ENCODE measurements around the gene STUB1. TPM values are rescaled to one million over a fixed set of nuclear protein-coding genes. Genes with fewer than 3 reads are reported as not detected.

Gene STUB1
- total RNA-seq, 2 donors from 2014 or later = 86.6 to 105 TPM

DNA sequence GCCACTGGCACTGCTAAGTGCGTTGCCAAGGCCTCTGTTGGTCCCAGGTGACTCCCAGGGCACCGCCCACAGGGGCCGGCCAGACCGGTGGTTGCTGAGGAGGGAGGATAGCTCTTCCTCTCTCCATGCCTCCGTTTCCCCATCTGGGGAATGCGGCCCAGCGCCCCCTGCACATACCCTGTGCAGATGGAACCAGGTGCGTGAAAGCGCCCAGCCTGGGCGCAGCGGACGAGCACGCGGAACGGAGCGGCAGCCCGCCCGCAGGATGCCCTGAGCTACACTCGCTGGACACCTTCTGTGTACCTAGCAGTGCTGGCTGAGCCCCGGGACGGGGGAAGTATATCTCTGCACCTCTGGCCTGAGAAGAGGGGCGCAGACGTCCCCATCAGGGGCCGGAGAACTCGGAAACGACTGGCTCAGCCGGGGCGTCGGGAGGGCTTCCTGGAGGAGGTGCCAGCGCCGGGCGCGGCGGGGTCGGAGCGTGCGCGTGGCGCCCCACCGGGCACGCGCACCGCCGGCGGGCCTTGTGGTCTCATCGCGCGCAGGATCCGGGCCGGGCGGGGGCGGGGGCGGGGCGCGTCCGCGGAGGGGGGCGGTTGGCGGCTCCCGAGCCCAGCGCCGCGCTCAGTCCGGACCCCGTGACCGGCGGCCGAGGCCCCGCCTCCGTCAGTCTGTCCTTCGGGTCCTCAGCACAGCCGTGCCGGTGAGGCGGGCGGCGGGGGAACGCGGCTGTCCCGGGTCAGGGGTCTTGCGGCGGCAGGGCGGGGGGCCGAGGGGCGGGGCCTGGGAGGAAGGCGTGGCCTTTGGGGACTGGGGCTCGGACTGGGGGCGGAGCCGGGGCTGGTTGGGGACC is 46.5 kb downstream of the STUB1 start, which contains the start of the genes CCDC78 and HAGHL:
CCDC78 (minus strand) TSS at position 6 of the 853 bp plus-strand sequence. CDS start 76 bp downstream, outside the sequence.
HAGHL (plus strand) TSS at position 669 of the 853 bp plus-strand sequence. CDS start 404 bp downstream, outside the sequence.
- intact Hi-C loops (cut with DNase I, micrococcal nuclease) = no loop called here
- peak; percentile 50 to 73 for DNase-seq

DNA sequence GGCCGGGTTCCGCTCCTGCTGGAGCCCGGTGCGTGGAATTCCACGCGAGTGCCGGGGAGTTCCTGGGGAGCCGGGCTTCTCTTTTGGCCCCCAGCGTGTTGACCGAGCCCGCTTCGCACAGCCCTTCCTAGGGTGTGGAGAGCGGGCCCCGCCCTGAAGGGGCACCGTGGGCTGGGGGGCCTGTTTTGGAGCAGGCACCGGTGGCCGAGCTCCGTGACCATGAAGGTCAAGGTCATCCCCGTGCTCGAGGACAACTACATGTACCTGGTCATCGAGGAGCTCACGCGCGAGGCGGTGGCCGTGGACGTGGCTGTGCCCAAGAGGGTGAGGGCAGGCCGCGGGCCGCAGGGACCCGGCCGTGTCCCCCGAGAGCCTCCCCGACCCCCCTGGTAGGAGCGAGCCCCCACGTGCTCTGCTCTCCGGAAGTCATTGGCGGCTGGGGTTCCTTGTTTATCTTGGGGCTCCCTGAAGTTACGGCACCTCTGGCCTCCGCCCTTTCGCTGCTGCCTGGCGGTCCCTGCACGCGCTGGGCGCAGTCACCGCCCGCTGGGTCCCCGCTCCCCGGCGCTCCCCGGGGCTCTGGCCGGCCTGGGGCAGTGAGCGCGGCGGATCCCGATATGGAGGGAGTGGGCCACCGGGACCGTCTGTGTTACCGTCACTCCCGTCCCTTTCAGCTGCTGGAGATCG is 47.2 kb downstream of the STUB1 start:
- ATAC-seq (peak; percentile 12), DNase-seq (peak in 1 of 2 donors; percentile 47)
- intact Hi-C loops (cut with DNase I, micrococcal nuclease) = no loop called here

More for the DNA sequence above, 46.5 kb downstream of the STUB1 start, which contains the start of the genes CCDC78 and HAGHL:
- peak; percentile 19 for ATAC-seq

DNA sequence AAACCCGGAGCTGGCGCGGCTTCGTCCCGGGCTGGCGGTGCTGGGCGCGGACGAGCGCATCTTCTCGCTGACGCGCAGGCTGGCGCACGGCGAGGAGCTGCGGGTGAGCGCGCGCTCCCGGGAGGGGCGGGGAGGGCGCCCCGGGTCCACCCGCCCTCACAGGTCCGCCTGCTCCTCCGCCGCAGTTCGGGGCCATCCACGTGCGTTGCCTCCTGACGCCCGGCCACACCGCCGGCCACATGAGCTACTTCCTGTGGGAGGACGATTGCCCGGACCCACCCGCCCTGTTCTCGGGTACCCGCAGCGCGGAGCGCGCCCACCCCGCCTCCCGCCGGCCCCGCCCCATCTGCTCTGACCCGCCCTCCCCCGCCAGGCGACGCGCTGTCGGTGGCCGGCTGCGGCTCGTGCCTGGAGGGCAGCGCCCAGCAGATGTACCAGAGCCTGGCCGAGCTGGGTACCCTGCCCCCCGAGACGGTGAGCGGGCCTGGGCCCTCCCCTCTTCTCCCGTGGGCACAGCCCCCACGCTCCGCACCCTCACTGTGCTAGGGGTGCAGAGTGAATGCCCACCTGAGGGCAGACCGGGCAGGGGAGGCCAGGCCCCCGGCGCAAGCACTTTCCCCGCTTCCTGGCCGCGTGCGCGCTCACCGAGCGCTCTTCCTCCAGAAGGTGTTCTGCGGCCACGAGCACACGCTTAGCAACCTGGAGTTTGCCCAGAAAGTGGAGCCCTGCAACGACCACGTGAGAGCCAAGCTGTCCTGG is 48.1 kb downstream of the STUB1 start:
- intact Hi-C loops (cut with DNase I, micrococcal nuclease) = no loop called here
- DNase-seq (peak; percentile 78 to 79), ATAC-seq (peak; percentile 65)

- intact Hi-C loops (cut with DNase I, micrococcal nuclease) = no loop called here
- no peak for ATAC-seq
- peak in 1 of 2 donors; percentile 19 for DNase-seq
Measured at GRCh38 chr16:728890-729744, 48.9 kb downstream of the STUB1 start.

GRCh38 chr16:729768-730665 is 49.8 kb downstream of the STUB1 start:
- no peak for ATAC-seq
- peak in 1 of 2 donors; percentile 24 for DNase-seq
- intact Hi-C loops (cut with DNase I, micrococcal nuclease) = no loop called here

GRCh38 chr16:730666-731509 is 50.7 kb downstream of the STUB1 start:
- no peak for ATAC-seq
- no peak for DNase-seq
- intact Hi-C loops (cut with DNase I, micrococcal nuclease) = no loop called here

GRCh38 chr16:732332-732731 is 52.1 kb downstream of the STUB1 start:
- DNase-seq = no peak
- no peak for ATAC-seq
- intact Hi-C loops (cut with DNase I, micrococcal nuclease) = no loop called here

Other genes starting within 250 kb of the STUB1 start
- 100 to 1,000 TPM in 1 of 2 donors, 10 to 100 TPM in 1; 98.8 to 102 TPM for gene CAPN15, start 152.7 kb upstream of the STUB1 start, total RNA-seq
- gene PRR35, start 120.0 kb upstream of the STUB1 start, total RNA-seq = not detected
- under 1 TPM in 1 of 2 donors, not detected in 1; 0.36 TPM for gene NHLRC4, start 113.4 kb upstream of the STUB1 start, total RNA-seq
- gene PIGQ, start 110.4 kb upstream of the STUB1 start, total RNA-seq = 10 to 100 TPM; 37.6 to 39.5 TPM
- 10 to 100 TPM; 38.2 to 43.4 TPM for gene RAB40C, start 90.3 kb upstream of the STUB1 start, total RNA-seq
- 1 to 10 TPM in 1 of 2 donors, under 1 TPM in 1; 0.64 to 3.6 TPM for gene WFIKKN1, start 49.4 kb upstream of the STUB1 start, total RNA-seq
- gene METTL26, start 44.1 kb upstream of the STUB1 start, total RNA-seq = 10 to 100 TPM; 42.0 to 52.0 TPM
- gene MCRIP2, start 38.6 kb upstream of the STUB1 start, total RNA-seq = 100 to 1,000 TPM in 1 of 2 donors, 10 to 100 TPM in 1; 98.5 to 161 TPM
- 10 to 100 TPM; 28.3 to 57.6 TPM for gene WDR90, start 31.0 kb upstream of the STUB1 start, total RNA-seq
- 100 to 1,000 TPM; 118 to 158 TPM for gene RHOT2, start 12.3 kb upstream of the STUB1 start, total RNA-seq
- gene RHBDL1, start 4.7 kb upstream of the STUB1 start, total RNA-seq = 1 to 10 TPM; 4.4 to 5.3 TPM
- 10 to 100 TPM; 41.6 to 49.2 TPM for gene JMJD8, start 3.9 kb downstream of the STUB1 start, total RNA-seq
- gene WDR24, start 10.0 kb downstream of the STUB1 start, total RNA-seq = 10 to 100 TPM in 1 of 2 donors, 1 to 10 TPM in 1; 9.5 to 10.6 TPM
- gene FBXL16, start 25.4 kb downstream of the STUB1 start, total RNA-seq = 1 to 10 TPM; 1.2 to 3.1 TPM
- gene METRN, start 34.7 kb downstream of the STUB1 start, total RNA-seq = 10 to 100 TPM; 21.7 to 37.8 TPM
- 10 to 100 TPM; 47.2 to 48.6 TPM for gene ANTKMT, start 40.7 kb downstream of the STUB1 start, total RNA-seq
- gene CCDC78, start 46.0 kb downstream of the STUB1 start, total RNA-seq = under 1 TPM; 0.75 to 0.95 TPM
- gene HAGHL, start 46.7 kb downstream of the STUB1 start, total RNA-seq = 1 to 10 TPM; 2.0 to 3.3 TPM
- gene CIAO3, start 60.6 kb downstream of the STUB1 start, total RNA-seq = 10 to 100 TPM; 36.0 to 50.2 TPM
- gene MSLN, start 80.3 kb downstream of the STUB1 start, total RNA-seq = 1 to 10 TPM; 6.4 to 7.0 TPM
- gene RPUSD1, start 108.0 kb downstream of the STUB1 start, total RNA-seq = 10 to 100 TPM; 21.3 to 24.1 TPM
- 10 to 100 TPM in 1 of 2 donors, 1 to 10 TPM in 1; 9.5 to 20.3 TPM for gene CHTF18, start 108.2 kb downstream of the STUB1 start, total RNA-seq
- gene GNG13, start 120.3 kb downstream of the STUB1 start, total RNA-seq = under 1 TPM; 0.40 to 0.53 TPM

All from left colon (tissue), 2 donors.